Endothelial cell (in vitro differentiated cells): ENCODE data around the gene CACNB2. TPM values are rescaled to one million over a fixed set of nuclear protein-coding genes. Genes with fewer than 3 reads are reported as not detected.

Experiments
- DNase-seq: peaks from one replicate; pipeline ENCODE4 v3.0.0; 2021; ENCODE audit warnings: low spot score
- H3K27ac Mint-ChIP-seq: one replicate; pipeline ENCODE4 v1.8.0; 2021; ENCODE audit warnings: mixed read lengths, inconsistent platforms; ENCODE audit not compliant: unreplicated experiment
- H3K27me3 Mint-ChIP-seq: one replicate; pipeline ENCODE4 v1.8.0; 2021; ENCODE audit warnings: mild to moderate bottlenecking, moderate library complexity, mixed read lengths, inconsistent platforms; ENCODE audit not compliant: unreplicated experiment
- H3K36me3 Mint-ChIP-seq: one replicate; pipeline ENCODE4 v1.8.0; 2021; ENCODE audit warnings: mild to moderate bottlenecking, low read depth, mixed read lengths, inconsistent platforms; ENCODE audit not compliant: unreplicated experiment
- H3K4me1 Mint-ChIP-seq: one replicate; pipeline ENCODE4 v1.8.0; 2021; ENCODE audit warnings: mild to moderate bottlenecking, mixed read lengths, inconsistent platforms; ENCODE audit not compliant: unreplicated experiment
- H3K4me3 Mint-ChIP-seq: one replicate; pipeline ENCODE4 v1.8.0; 2021; ENCODE audit warnings: mild to moderate bottlenecking, mixed read lengths, inconsistent platforms; ENCODE audit not compliant: unreplicated experiment
- H3K9me3 Mint-ChIP-seq: one replicate; pipeline ENCODE4 v1.8.0; 2021; ENCODE audit warnings: mixed read lengths, inconsistent platforms; ENCODE audit not compliant: unreplicated experiment
- total RNA-seq: library from RNA; stranded (reverse); fragmentation: NEBNext Ultra II Directional; extraction: Animal tissue kit (Norgen Biotek cat#: 25700); gene quantifications from one replicate; pipeline ENCODE4 v1.2.1, GENCODE V29; 2021; ENCODE audit not compliant: unreplicated experiment
- TF ChIP-seq, protein P1 (sequence below): fragments of 200-600 bp; sonication (generic); IDR thresholded peaks from one replicate; pipeline ENCODE4 v1.5.0; 2021; ENCODE audit warnings: antibody characterized with exemption; ENCODE audit not compliant: unreplicated experiment

The CACNB2 gene
- total RNA-seq, 1 donor from 2014 or later: 1.5 TPM

DNA sequence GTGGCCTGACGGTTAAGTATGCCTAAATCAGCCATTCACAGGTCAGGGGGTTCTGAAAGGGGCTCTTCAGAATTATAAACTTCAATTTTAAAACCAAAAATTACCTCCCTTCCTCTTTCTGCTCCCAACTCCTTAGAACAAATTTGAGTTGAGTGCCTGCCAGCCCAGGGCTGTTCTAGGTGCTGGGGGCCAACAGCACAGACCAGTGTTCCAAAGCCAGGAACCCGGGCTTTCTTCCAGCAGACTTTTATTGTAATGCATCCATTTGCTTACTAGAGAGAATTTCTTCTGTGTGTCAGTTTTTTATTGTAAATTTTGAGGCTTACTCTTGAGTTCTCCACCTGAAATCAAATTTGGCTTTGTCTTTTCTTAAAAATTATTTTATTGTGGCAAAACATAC is 238.5 kb downstream of the CACNB2 start:
- H3K27me3 Mint-ChIP-seq: no peaks in the 10 kb centered on the region
- DNase-seq: no peak
- no peaks in the 10 kb centered on the region for H3K36me3 Mint-ChIP-seq
- H3K9me3 Mint-ChIP-seq: no peaks in the 10 kb centered on the region
- TF ChIP-seq, protein P1, sequence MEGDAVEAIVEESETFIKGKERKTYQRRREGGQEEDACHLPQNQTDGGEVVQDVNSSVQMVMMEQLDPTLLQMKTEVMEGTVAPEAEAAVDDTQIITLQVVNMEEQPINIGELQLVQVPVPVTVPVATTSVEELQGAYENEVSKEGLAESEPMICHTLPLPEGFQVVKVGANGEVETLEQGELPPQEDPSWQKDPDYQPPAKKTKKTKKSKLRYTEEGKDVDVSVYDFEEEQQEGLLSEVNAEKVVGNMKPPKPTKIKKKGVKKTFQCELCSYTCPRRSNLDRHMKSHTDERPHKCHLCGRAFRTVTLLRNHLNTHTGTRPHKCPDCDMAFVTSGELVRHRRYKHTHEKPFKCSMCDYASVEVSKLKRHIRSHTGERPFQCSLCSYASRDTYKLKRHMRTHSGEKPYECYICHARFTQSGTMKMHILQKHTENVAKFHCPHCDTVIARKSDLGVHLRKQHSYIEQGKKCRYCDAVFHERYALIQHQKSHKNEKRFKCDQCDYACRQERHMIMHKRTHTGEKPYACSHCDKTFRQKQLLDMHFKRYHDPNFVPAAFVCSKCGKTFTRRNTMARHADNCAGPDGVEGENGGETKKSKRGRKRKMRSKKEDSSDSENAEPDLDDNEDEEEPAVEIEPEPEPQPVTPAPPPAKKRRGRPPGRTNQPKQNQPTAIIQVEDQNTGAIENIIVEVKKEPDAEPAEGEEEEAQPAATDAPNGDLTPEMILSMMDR: no peak
- H3K4me3 Mint-ChIP-seq: no peak overlapping the region
- H3K4me1 Mint-ChIP-seq: no peaks in the 10 kb centered on the region
- no peak overlapping the region for H3K27ac Mint-ChIP-seq

GRCh38 chr10:18381679-18382078 is 241.5 kb downstream of the CACNB2 start:
- H3K9me3 Mint-ChIP-seq: no peaks in the 10 kb centered on the region
- TF ChIP-seq, protein P1: no peak
- H3K36me3 Mint-ChIP-seq: no peaks in the 10 kb centered on the region
- no peak overlapping the region for H3K27ac Mint-ChIP-seq
- peaks cover 2% of the 10 kb centered on the region for H3K27me3 Mint-ChIP-seq
- no peak overlapping the region for H3K4me3 Mint-ChIP-seq
- DNase-seq: no peak
- no peaks in the 10 kb centered on the region for H3K4me1 Mint-ChIP-seq

- Mint-ChIP-seq H3K4me3 (no peak overlapping the region), H3K9me3 (no peaks in the 10 kb centered on the region), H3K27ac (no peak overlapping the region), H3K4me1 (peaks cover 4% of the 10 kb centered on the region), H3K36me3 (no peaks in the 10 kb centered on the region), H3K27me3 (peaks cover 1% of the 10 kb centered on the region)
- TF ChIP-seq, protein P1: no peak
- DNase-seq: no peak
These were observed 257.7 kb downstream of the CACNB2 start for GRCh38 chr10:18397906-18398305.

- H3K4me3 Mint-ChIP-seq: no peak overlapping the region
- H3K36me3 Mint-ChIP-seq: no peaks in the 10 kb centered on the region
- no peaks in the 10 kb centered on the region for H3K9me3 Mint-ChIP-seq
- H3K27me3 Mint-ChIP-seq: peaks cover 1% of the 10 kb centered on the region
- TF ChIP-seq, protein P1: no peak
- no peak for DNase-seq
- H3K27ac Mint-ChIP-seq: no peak overlapping the region
- peaks cover 4% of the 10 kb centered on the region for H3K4me1 Mint-ChIP-seq
These were observed 258.9 kb downstream of the CACNB2 start for GRCh38 chr10:18399158-18399557.

DNA sequence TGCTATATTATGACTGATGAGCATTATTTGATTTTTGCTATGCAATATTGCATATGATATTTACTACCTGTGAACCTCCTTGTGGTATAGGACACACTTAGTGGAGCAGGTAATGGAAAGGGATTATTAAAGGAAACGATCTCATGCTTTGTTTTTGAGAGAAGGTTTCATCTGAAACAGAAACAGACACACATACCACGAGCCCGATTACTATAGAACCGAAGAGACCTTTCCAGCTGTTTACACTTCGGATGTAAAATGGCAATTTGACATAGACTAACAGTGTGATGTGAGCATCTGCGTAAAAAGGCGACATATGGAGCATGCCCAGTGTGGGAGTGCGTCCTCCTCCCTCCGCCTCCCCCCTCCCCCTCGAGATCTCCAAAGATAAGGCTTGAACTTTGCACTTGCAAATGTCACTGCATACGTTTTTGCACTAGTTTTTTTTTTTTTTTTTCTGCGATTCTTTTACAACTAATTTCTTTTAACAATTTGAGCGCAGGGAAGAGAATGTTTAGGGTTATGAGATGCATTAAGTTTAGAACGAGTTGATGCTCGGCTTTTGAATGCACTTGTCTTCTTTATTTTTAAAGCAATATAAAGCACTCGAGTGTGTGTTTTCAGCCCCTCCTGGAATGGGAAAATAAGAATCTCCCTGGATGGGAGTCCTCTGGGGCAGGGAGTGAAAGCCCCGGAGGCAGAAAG is 260.1 kb downstream of the CACNB2 start:
- TF ChIP-seq, protein P1: no peak
- H3K9me3 Mint-ChIP-seq: no peaks in the 10 kb centered on the region
- H3K27me3 Mint-ChIP-seq: peaks cover 1% of the 10 kb centered on the region
- H3K4me3 Mint-ChIP-seq: peak overlapping the region; percentile 87
- peaks cover 4% of the 10 kb centered on the region for H3K4me1 Mint-ChIP-seq
- no peaks in the 10 kb centered on the region for H3K36me3 Mint-ChIP-seq
- DNase-seq: no peak
- no peak overlapping the region for H3K27ac Mint-ChIP-seq
